HG02884 (cell line): ENCODE measurements around the gene ZNF513.
"Not testable (repeated sequence)": the region's sequence is repeated elsewhere in the genome, so short reads cannot be mapped to it uniquely, and the experiment has no call there.

Source experiments
- ATAC-seq: cut with Tn5 transposase; IDR thresholded peaks from one replicate; pipeline ENCODE4 v1.9.1; 2021; ENCODE audit warnings: mild to moderate bottlenecking, moderate library complexity; ENCODE audit not compliant: unreplicated experiment

ZNF513 gene

GRCh38 chr2:27362678-27363420 lies 17.7 kb downstream of the ZNF513 start:
- ATAC-seq, result no peak

DNA sequence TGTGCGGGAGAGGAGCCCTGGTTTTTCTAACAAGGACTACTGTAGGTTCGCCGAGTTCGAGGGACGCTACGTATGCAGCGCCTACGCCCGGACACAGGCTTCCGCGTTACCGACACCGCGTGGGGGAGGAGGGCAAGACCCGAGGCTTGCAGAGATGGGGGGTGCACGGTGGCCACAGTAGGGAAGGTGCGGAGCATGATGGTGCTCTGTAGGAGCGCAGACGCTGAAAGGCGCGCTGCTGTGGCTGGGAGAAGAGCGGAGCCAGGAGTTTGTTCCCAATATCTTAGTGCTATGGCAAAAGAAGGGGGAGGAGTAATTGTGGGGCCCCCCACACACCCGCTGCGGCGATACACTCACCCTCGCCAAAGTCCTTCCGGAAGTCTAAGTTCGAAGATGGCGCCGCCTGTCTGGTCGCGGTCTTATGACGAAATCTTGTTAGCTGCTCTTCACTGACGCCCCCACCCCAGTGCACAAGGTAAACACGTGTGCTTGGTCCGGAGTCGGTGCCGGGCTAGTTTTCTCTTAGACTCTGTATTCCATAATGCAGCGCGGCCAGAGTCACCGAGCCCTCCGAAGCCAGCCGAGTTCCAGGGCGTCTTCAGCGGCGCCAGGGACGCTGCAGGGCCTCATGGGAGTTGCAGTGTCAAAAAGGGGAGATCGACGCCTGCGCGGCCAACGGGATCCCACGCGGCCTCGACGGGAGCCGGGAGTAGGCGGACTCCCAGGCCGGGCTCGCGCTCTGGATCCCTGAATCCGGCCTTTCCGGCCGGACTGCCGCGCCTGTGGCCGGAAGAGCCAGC lies 24.0 kb downstream of the ZNF513 start, which contains the start of gene GTF3C2:
TSS of gene GTF3C2 (minus strand) at position 383 of the 800 bp plus-strand sequence. CDS start 13,210 bp downstream, outside the sequence.
- ATAC-seq, result peak; percentile 65

- peak; percentile 25 for ATAC-seq
Observed at GRCh38 chr2:27356056-27356381, 24.5 kb downstream of the ZNF513 start.

GRCh38 chr2:27354597-27354927 lies 26.0 kb downstream of the ZNF513 start:
- ATAC-seq, result no peak

DNA sequence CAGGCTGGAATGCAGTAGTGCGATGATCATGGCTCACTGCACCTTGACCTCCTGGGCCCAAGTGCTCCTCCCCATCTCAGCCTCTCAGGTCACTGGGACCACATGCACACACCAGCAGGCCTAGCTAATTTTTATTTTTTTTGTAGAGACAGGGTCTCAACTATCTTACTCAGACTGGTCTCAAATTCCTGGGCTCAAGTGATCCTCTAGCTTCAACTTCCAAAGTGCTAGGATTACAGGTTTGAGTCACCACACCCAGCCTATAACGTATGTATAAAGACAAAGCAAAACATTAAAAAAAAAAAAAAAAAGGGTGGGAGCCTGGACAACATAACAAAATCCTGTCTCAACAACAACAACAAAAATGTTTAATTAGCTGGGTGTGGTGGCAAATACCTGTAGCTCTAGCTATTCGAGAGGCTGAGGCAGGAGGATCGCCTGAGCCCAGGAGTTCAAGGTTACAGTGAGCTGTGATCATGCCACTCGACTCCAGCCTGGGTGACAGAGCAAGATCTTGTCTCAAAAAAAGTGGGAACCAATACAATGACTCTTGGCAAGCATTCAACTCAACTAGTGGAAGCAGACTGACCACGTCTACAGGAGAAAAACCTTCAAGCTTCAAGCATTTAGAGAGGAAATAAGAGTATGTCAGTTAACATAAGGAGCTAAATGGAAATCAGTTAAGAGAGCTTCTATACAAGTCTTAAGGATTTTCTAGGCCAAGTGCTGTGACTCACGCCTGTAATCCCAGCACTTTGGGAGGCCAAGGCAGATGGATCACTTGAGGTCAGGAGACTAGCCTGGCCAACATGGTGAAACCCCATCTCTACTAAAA lies 26.6 kb downstream of the ZNF513 start:
- ATAC-seq, result no peak

GRCh38 chr2:27353386-27353761 lies 27.2 kb downstream of the ZNF513 start:
- not testable (repeated sequence) for ATAC-seq

DNA sequence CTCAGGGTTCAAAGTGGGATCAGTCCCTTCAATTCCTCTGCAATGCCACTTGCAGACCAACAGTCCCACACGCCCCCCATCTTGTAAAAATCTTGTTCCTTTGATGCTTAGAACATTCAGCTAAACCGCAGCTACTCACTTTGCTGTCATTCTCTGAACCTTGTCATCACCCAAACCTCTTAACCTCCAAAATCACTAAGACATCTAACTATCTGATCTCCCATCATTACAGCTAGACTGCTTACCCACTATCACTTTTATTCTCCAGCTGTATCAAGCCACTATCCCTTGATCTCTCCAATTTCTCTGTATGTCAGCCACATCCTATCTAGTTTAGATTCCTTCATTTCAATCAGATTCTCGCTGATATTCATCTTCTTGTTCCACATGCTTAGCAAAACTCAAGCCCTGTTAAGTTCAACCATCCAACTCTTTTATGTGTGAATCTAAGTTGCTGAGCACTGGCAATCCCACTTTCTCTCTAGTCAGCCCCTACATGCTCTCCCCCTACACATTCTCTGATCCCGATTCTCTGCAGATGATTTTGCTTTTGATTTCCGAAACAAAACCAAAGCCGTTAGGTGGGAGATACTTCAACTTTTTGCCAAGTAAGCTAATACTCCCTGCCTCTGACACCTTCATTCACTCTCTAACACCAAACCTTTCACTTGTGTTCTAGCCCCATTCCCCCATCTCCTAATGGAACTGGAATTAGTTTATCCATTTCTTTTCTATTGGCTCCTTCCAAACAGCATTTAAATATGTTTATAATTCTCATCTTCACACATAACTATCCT lies 28.5 kb downstream of the ZNF513 start:
- ATAC-seq, result no peak

DNA sequence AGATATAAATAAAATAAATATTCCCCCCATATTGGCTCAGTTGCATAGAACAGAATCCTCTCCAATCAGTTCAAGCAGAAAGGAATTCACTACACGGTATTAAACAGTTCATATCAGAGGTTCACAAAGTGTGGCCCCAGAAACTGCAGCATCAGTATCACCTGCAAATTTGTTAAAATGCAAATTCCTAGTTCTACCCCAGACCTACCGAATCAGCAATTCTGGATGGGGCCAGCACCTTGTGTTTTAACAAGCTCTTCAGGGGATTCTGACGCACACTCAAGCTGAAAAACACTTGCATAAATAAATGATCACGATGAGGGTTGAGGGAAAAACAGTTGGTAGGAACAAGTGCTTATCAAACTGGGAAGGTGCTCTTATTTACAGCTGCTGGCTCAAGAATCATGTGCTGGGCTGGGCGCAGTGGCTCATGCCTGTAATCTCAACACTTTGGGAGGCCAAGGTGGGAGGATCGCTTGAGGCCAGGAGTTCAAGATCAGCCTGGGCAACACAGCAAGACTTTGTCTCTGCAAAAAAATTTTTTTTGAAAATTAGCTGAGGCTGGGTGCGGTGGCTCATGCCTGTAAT lies 30.3 kb downstream of the ZNF513 start:
- no peak for ATAC-seq

GRCh38 chr2:27347641-27348040 lies 32.9 kb downstream of the ZNF513 start:
- ATAC-seq, result no peak

DNA sequence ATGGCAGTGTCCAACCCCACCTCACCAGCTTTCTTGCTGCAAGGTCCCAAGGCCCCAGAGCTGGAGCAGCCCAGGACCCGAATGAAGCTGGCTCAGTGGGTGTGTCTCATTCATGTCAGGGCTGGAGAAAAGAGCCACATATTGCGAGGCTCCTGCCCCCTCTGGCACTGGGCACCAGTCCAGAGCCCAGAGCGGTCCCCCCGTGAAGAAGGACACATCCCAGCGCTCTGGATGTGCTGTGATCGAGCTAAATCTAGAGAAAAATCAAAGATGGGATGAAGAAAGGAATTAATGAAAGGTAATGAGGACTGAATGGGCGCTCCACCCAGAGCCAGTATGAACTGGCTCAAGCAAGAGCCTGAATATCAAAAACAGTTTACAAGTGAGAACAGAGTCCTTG lies 44.4 kb downstream of the ZNF513 start:
- no peak for ATAC-seq

GRCh38 chr2:27335311-27335710 lies 45.2 kb downstream of the ZNF513 start:
- no peak for ATAC-seq
